Measurements from ENCODE around the gene HYAL3.

- no peak for TF ChIP-seq CTCF (IDR thresholded peaks at IDR 0.05)
- no peak for TF ChIP-seq POLR2A (IDR thresholded peaks at IDR 0.05)
These were observed 33.2 kb downstream of the HYAL3 start for GRCh38 chr3:50266017-50266416.
